GM19467 (cell line): ENCODE measurements around the gene LCAT.
"Not testable (repeated sequence)": the region's sequence is repeated elsewhere in the genome, so short reads cannot be mapped to it uniquely, and the experiment has no call there.

Source experiments
- ATAC-seq: cut with Tn5 transposase; IDR thresholded peaks from one replicate; pipeline ENCODE4 v1.9.1; 2021; ENCODE audit warnings: mild to moderate bottlenecking, moderate library complexity; ENCODE audit not compliant: unreplicated experiment

LCAT gene

DNA sequence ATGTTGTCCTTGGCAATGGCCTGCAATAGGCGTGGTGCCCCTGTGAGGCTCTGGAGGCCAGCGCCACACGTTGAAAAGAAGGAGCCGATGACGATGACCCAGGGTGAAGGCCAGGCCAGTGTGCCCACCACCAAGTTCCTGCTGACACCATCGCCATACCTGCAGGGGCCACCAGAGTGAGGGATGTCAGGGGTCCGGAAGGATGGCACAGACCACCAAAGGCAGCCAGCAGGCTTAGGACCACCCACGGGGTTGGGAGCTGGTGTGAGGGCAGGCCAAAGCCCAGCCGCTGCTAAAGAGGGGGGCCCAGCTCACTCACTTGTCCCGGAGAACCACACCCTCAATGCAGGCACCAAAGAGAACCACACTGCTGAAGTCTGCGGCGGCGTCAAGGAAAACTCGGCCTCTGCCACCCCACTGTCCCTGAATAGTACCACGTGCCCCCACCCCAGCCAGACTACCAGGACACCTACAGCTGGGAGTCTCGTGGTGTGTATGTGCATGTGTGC, 6.5 kb upstream of the LCAT start:
- ATAC-seq: no peak

GRCh38 chr16:67949645-67950044, 5.7 kb upstream of the LCAT start:
- ATAC-seq: no peak

- no peak for ATAC-seq
Observed at GRCh38 chr16:67948015-67948414, 4.1 kb upstream of the LCAT start.

DNA sequence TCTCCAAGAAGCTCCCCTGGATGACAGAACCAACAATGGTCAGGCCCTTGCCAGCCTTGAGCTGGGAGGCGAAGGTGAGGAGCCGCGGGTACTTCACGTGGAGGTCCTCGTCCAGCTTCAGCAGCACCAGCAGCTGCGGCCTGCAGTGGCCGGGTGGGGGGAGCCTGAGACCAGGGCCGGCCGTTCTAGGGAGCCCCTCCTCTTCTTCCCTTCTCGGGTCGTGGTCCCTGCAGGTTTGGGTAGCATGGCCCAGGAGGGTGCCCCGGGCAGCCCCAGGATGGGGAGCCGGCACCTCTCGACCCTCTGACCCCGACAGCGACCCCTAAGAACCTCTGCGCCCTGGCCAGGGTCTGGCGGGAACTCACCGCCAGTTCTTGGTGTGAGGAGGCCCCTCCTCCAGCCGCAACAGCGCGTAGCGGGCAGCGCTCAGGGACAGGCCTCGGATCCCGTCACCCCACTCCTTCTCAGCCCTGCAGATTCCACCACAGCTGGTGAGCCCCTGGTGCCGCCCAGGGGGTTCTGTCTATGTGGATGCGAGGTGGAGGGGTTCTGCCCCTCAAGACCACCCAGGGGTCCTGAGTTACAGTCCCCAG, 3.1 kb upstream of the LCAT start:
- ATAC-seq: no peak

GRCh38 chr16:67946128-67946569, 2.2 kb upstream of the LCAT start:
- no peak for ATAC-seq

DNA sequence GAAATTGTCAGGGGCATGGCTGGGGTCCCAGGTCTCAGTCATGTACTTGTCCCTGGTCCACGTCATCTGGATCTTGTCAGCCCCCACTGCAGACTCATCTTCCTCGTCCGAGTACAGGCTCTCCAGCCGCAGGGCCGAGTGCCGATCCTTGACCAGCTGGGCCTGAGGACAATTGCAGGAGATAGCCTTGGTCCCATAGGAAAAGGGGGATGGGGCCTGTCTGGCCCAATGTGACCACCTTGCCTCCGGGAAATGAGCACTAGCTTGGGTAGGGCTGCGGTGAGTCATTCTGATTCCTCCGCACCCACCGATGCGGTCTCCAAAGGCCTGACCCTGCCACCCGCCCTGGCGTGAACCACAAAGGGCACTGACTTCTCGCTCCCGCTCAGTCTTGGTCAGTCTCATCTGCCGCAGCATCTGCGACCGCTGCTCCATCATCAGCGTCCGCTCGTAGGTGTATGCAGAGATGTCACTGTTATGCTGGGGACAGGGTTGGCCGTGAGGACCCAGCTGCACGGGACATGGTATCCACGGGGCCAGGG, 1.5 kb upstream of the LCAT start:
- ATAC-seq: no peak

DNA sequence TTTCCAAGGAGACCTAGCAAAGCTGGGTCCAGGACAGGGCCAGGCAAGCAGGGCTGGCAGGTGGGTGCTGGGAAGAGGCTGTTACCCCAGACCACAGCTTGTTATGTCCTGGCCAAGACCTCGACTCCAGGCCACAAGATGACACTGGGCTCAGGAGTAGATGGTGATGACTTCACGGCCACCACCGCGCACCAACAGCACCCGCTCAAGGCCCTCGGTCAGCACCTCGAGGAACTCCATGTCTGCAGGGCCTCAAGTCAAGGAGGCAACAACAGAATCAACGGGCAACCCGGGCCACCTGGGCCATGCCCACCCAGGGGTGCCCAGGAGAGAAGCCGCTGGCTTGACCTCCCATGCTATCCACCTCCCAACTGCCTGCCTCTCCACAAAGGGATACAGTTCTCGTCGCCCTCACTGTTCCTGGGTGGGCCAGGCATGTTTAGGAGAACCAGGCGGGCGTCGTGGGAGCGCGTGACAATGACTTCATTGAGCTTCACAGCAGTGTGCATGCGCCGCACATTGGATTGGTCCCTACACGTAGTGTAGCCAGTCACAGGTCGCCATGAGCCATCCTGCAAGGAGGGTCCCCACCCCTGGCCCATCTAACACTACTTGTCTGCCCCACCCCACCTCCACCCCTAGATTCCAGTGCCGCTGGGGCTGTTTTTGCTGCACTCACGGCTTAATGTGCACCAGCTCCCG, 921 bp upstream of the LCAT start:
- ATAC-seq: no peak

DNA sequence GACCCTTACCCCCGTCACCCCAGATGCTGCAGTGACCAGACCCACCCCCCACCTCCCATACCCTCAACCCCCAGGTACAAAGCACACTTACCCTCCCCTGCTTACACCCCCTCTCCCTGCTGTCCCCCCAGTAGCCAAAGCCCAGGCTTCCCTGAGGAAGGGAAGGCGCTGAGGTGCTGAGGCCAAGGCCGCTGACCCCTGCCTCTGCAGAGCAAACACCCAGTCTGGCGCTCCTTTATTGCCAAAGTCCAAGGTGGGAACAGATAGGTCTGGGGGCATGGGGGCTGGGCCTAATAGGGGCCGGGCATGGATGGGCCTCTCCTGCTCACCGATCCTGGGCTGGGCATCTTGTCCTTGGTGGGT, 683 bp downstream of the LCAT start:
- ATAC-seq: no peak

- no peak for ATAC-seq
Observed at GRCh38 chr16:67942510-67943255, 1.2 kb downstream of the LCAT start.

GRCh38 chr16:67942200-67942509, 1.8 kb downstream of the LCAT start:
- no peak for ATAC-seq

DNA sequence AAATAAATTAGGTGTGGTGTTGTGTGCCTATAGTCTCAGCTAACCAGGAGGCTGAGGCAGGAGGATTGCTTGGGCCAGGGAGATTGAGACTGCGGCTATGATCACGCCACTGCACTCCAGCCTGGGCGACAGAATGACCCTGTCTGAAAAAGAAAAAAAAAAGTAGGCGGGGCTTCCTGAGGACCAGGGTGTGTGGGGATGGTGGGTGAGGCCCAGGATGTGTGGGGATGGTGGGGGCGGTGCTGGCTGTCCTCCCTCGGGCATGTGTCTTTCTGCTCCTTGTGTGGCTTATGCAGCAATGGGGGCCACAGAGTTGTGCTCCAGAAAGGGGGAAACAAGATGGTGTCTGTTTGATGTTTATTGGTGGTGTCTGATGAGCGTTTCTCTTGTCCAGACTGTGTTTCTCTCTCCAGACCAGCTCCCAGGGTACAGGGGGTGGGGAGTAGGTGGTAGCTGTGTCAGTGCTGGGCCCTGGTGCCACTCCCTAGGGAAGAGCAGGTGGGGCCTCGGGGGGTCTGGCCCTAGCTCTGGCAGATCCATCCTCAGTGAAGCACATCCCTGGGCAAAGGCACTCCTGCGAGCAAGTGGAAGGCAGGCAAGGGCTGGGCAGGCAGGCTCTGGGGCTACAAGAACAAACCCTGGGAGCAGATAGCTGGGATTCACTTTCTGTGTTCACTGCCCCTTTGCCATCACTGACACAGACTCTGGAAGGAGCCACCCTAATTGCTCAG, 2.3 kb downstream of the LCAT start:
- no peak for ATAC-seq

DNA sequence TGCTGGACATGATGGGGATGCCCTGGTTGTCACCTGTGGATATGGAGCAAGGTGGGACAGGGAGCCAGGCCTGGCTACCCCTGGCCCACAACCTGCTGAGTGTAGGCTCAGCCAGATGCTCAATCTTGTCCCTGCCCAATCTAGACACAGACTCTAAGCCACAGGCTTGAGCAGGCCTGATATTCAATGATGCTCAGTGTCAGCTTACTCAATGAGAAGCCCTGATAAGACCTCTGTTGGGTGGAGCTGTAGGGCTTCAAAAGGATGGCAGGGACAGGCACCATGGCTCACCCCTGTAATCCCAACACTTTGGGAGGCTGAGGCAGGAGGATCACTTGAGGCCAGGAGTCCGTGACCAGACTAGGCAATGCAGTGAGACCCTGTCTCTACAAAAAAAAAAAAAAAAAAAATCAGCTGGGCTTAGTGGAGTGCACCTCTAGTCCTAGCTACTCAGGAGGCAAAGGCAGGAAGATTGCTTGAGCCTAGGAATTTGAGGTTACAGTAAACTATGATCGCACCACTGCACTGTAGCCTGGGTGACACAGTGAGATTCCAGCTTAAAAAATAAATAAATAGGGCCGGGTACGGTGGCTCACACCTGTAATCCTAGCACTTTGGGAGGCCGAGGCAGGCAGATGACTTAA, 3.4 kb downstream of the LCAT start:
- ATAC-seq: no peak

DNA sequence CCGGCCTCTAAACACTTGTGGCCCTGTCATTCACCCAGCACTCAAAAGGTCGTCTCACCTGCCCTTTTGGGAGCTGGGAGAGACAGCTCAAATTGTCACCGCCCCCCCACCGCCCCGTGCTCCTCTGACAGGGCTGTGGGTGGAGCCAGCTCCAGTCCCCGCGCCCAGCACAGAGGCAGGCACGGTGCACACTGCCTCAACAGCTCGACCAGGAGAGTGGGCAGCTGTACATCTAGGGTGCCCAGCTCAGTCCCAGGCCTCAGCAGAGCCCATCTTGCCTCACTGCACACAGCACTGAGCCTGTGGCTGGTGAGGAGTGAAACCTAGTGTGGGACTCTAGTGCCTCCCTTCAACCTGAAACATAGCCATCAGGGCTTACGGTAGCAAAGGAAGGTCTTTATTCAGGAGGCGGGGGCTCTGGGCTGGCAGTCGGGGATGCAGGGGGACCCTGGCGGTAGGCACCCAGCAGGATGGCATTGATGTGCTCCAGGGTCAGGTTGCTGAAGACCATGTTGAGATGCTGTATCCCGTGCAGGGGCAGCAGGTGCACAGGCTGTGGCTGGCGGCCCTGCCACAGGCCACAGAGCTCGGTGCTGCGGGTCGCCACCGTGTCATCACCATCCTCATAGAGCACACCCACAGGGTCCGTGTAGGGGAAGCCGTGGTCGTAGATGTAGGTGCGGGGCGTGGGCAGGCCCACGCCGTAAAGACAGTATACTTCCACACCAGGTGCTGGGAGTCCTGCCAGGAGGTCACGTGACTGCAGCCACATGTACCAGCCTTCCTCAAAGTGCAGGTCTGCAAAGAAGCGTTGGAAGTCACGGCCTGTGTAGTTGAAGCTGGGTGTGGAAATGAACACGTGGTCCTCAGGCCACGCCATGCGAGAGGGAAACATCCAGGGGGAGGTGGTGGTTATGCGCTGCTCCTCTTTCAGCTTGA, 4.1 kb downstream of the LCAT start:
- no peak for ATAC-seq

DNA sequence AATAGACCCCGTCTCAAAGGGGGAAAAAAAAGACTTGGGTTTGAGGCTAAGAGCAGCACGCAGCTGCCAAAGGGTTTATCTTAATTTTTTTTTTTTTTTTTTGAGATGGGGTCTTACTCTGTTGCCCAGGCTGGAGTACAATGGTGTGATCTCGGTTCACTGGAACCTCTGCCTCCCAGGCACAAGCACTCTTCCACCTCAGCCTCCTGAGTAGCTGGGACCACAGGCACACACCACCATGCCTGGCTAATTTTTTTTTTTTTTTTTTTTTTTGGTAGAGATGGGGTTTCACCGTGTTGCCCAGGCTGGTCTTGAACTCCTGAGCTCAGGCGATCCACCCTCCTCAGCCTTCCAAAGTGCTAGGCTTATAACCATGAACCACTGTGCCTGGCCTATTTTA, 6.2 kb downstream of the LCAT start:
- ATAC-seq: not testable (repeated sequence)

- peak; percentile 50 for ATAC-seq
Observed at GRCh38 chr16:67936880-67937605, 6.9 kb downstream of the LCAT start.

GRCh38 chr16:67936124-67936879, 7.6 kb downstream of the LCAT start, which contains the start of gene PSMB10:
Gene PSMB10, minus strand, starts transcription at chr16:67936850. Its CDS starts 101 bp downstream, at chr16:67936749.
- no peak for ATAC-seq

DNA sequence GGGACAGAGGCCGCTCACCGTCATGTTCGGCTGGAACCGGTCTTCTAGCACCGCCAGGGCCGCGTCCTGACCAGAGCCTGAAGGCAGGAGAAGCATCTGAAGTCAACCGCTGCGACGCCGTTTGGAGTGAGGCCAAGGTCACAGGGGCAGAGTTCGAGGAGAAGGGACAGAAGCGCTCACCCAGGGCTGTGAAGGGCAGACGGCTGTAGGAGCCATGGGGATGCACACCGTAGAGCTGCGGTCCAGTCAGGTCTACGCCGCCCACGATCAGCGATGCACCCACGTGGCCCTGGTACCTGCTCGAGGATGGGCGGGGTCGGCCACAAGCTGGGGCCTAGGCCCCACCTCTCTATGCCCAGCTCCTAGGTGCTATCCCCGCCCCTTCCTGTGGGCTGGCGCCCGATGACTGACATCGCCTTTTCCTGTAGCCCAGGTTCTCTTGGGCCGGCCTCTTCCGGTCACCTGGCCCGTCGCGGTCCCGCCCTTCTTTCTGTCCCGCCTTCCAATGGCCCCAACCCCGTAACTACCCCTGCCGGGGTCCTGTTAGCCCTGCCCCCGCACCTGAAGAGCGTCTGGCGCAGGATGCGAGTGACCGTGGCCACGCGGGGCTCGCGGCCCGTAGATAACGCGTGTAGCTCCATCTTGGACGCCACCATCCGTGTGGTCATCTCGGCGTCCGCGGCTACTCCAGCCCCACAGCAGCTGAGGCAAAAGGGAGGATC, 8.4 kb downstream of the LCAT start:
- peak; percentile 86 for ATAC-seq

DNA sequence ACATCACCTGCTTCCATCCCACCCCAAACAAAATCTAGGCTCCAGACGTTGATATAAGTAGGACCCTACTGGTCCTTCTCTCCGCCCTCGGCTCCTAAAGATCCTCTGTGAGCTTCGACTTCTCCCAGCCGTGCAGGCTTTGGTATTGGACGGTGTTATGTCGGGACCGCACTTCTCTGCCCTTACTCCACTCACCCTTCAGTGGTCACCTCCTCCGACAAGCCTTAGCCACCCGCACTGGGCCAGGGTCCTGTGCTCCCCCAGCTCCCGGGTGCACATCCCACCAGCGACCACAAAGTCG, 8.9 kb downstream of the LCAT start:
- no peak for ATAC-seq
